Measurements from ENCODE around the gene FGD6. TPM values are rescaled to one million over a fixed set of nuclear protein-coding genes. Genes with fewer than 3 reads are reported as not detected.
A peak's percentile ranks its signal among the peaks of the same experiment; 100 is the strongest.

The FGD6 gene
- total and polyA plus RNA-seq, 4 experiments from 2014 or later: 0.16 to 0.70 (median 0.69) TPM; not detected in 1

GRCh38 chr12:95225645-95226212, 8.5 kb upstream of the FGD6 start:
- H3K4me1 Mint-ChIP-seq: peaks cover 18 to 42% (median 36%) of the 10 kb centered on the region in 4 donors

DNA sequence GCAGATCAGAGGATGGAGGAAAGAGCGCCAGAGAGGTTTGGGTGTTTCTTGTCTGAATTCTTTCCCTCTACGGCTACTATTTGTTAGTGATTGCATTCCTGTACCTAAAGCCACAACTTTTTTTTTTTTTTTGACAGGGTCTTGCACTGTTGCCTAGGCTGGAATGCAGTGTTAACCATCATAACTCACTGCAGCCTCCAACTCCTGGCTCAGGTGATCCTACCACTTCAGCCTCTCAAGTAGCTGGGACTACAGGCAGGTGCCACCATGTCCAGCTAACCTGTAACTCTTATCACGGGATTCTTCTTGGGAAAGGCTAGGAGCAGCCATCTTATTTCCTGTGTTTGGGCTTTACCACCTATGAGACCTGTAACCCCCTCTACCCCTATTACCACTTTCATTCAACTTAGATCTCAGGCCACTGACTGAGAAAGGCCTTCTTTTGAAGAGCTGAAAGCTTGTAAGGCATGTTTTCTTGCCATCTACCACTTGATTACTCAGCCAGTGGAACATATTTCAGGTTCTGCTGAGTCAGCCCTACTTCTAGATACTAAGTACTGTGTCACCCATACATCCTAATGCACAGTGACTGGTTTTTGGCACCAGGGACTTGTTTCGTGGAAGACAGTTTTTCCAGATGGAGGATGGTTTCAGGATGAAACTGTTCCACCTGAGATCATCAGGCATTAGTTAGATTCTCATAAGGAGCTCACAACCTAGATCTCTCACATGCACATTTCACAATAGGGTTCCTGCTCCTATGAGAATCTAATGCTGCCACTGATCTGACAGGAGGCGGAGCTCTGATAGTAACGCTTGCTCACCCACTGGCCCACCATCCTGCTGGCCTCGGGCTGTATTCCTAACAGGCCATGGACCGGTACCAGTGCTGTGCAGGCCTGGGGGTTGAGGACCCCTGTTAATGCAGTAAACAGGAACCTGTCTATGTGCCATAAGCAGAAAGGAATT, 7.2 kb upstream of the FGD6 start:
- H3K27ac Mint-ChIP-seq: peak overlapping the region in 1 of 7 donors; percentile 52
- DNase-seq: no peak

More at GRCh38 chr12:95225645-95226212, 8.5 kb upstream of the FGD6 start:
- DNase-seq: no peak
- H3K27ac ChIP-seq (ENCODE audit: low read depth, low read length): no peak overlapping the region
- no peak overlapping the region for H3K4me3 Mint-ChIP-seq
- peaks cover 4 to 23% of the 10 kb centered on the region in 2 donors for H3K36me3 Mint-ChIP-seq
- no peaks in the 10 kb centered on the region for H3K27me3 Mint-ChIP-seq
- CTCF ChIA-PET (ENCODE audit: partially characterized antibody): interaction anchor here (0.9 to 1.0 kb wide), 2 partner anchors 8 to 152 kb away, joined by 3 to 4 read pairs; partner anchors contain the start of genes FGD6, NR2C1 and VEZT
- no peak overlapping the region for H3K4me3 ChIP-seq (ENCODE audit: low read length in 2 of 2)
- peaks cover 18% of the 10 kb centered on the region for H3K4me1 ChIP-seq (ENCODE audit: insufficient read depth, low read length)
- no peaks in the 10 kb centered on the region for H3K9me3 Mint-ChIP-seq
- peak overlapping the region in 2 of 7 donors; percentile 41 to 59 for H3K27ac Mint-ChIP-seq
- H3K36me3 ChIP-seq (ENCODE audit: insufficient read depth, low read length): no peaks in the 10 kb centered on the region
- H3K27me3 ChIP-seq (ENCODE audit: insufficient read depth, low read length): no peaks in the 10 kb centered on the region
- H3K9me3 ChIP-seq (ENCODE audit: control insufficient read depth in 1 of 2, low read length in 2 of 2): no peaks in the 10 kb centered on the region
- POLR2A ChIA-PET (ENCODE audit: partially characterized antibody): interaction anchor here (0.7 kb wide), 1 partner anchor 40 kb away, joined by 4 read pairs; no protein-coding TSS in a partner anchor
- intact Hi-C loops (cut with micrococcal nuclease): no loop called here

DNA sequence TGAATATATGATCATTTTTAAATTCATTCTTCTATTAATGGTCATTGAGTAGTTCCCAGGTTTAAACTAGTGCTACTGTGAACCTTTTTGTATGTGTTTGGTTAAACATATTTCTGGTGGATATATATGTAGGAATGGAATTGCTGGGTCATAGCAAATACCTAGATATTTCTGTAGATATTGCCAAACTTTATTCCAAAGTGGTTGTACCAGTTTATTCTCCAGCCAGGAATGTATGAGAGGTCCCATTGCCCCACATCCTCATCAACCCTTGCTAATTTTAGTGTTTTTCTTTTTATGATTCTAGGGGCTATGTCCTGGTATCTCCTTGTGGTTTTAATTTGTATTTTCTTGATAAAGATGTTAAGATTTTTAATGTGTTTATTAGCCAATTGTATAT, 3.5 kb upstream of the FGD6 start:
- H3K36me3 Mint-ChIP-seq: peaks cover 4 to 20% of the 10 kb centered on the region in 2 donors
- H3K4me3 Mint-ChIP-seq: peak overlapping the region in 5 of 8 donors; percentile 16 to 60 (median 45)
- POLR2A ChIA-PET (ENCODE audit: partially characterized antibody): no interaction called here

More for the DNA sequence above, 7.2 kb upstream of the FGD6 start:
- peaks cover 22% of the 10 kb centered on the region for H3K4me1 ChIP-seq (ENCODE audit: insufficient read depth, low read length)
- no peaks in the 10 kb centered on the region for H3K27me3 ChIP-seq (ENCODE audit: insufficient read depth, low read length)
- H3K36me3 ChIP-seq (ENCODE audit: insufficient read depth, low read length): no peaks in the 10 kb centered on the region
- Mint-ChIP-seq H3K27me3 (no peaks in the 10 kb centered on the region), H3K36me3 (peaks cover 4 to 25% of the 10 kb centered on the region in 2 donors), H3K4me1 (peaks cover 23 to 50% (median 39%) of the 10 kb centered on the region in 4 donors), H3K9me3 (no peaks in the 10 kb centered on the region), H3K4me3 (no peak overlapping the region)
- H3K27ac ChIP-seq (ENCODE audit: low read depth, low read length): no peak overlapping the region
- ChIA-PET POLR2A (ENCODE audit: partially characterized antibody) (no interaction called here), CTCF (ENCODE audit: partially characterized antibody) (no interaction called here)
- intact Hi-C loops (cut with micrococcal nuclease): no loop called here
- H3K4me3 ChIP-seq (ENCODE audit: low read length in 2 of 2): no peak overlapping the region
- no peaks in the 10 kb centered on the region for H3K9me3 ChIP-seq (ENCODE audit: control insufficient read depth in 1 of 2, low read length in 2 of 2)

GRCh38 chr12:95220190-95220589, 2.9 kb upstream of the FGD6 start:
- intact Hi-C loops (cut with micrococcal nuclease): no loop called here
- Histone ChIP-seq H3K27ac (ENCODE audit: low read depth, low read length) (no peak overlapping the region), H3K36me3 (ENCODE audit: insufficient read depth, low read length) (no peaks in the 10 kb centered on the region), H3K4me1 (ENCODE audit: insufficient read depth, low read length) (peaks cover 34% of the 10 kb centered on the region), H3K27me3 (ENCODE audit: insufficient read depth, low read length) (no peaks in the 10 kb centered on the region), H3K4me3 (ENCODE audit: low read length in 2 of 2) (no peak overlapping the region), H3K9me3 (ENCODE audit: control insufficient read depth in 1 of 2, low read length in 2 of 2) (no peaks in the 10 kb centered on the region)
- Mint-ChIP-seq H3K27ac (peak overlapping the region in 1 of 7 donors; percentile 60), H3K4me3 (peak overlapping the region in 2 of 8 donors; percentile 34 to 60), H3K4me1 (peaks cover 26 to 59% (median 43%) of the 10 kb centered on the region in 4 donors), H3K9me3 (no peaks in the 10 kb centered on the region), H3K27me3 (no peaks in the 10 kb centered on the region), H3K36me3 (peaks cover 4 to 18% of the 10 kb centered on the region in 2 donors)
- ChIA-PET POLR2A (ENCODE audit: partially characterized antibody) (no interaction called here), CTCF (ENCODE audit: partially characterized antibody) (no interaction called here)
- no peak for DNase-seq

More for the DNA sequence above, 3.5 kb upstream of the FGD6 start:
- peaks cover 34% of the 10 kb centered on the region for H3K4me1 ChIP-seq (ENCODE audit: insufficient read depth, low read length)
- no peaks in the 10 kb centered on the region for H3K27me3 ChIP-seq (ENCODE audit: insufficient read depth, low read length)
- no peaks in the 10 kb centered on the region for H3K36me3 ChIP-seq (ENCODE audit: insufficient read depth, low read length)
- Mint-ChIP-seq H3K27ac (peak overlapping the region in 1 of 7 donors; percentile 60), H3K9me3 (no peaks in the 10 kb centered on the region), H3K27me3 (no peaks in the 10 kb centered on the region), H3K4me1 (peaks cover 26 to 56% (median 45%) of the 10 kb centered on the region in 4 donors)
- H3K27ac ChIP-seq (ENCODE audit: low read depth, low read length): no peak overlapping the region
- no peaks in the 10 kb centered on the region for H3K9me3 ChIP-seq (ENCODE audit: control insufficient read depth in 1 of 2, low read length in 2 of 2)
- no peak overlapping the region for H3K4me3 ChIP-seq (ENCODE audit: low read length in 2 of 2)
- intact Hi-C loops (cut with micrococcal nuclease): no loop called here
- DNase-seq: no peak
- CTCF ChIA-PET (ENCODE audit: partially characterized antibody): no interaction called here

- ChIA-PET POLR2A (ENCODE audit: partially characterized antibody) (interaction anchor here (1.1 to 3.5 kb wide), 6 partner anchors 10 to 818 kb away, joined by 3 to 48 read pairs (median 8); partner anchors contain the start of genes CEP83, METAP2, NDUFA12 and NR2C1), CTCF (ENCODE audit: partially characterized antibody) (interaction anchor here (0.8 to 2.1 kb wide), 7 partner anchors 8 to 1751 kb away, joined by 3 to 15 read pairs (median 4); partner anchors contain the start of genes METAP2 and NDUFA12)
- Histone ChIP-seq H3K36me3 (ENCODE audit: insufficient read depth, low read length) (no peaks in the 10 kb centered on the region), H3K27me3 (ENCODE audit: insufficient read depth, low read length) (no peaks in the 10 kb centered on the region), H3K4me1 (ENCODE audit: insufficient read depth, low read length) (peaks cover 34% of the 10 kb centered on the region), H3K27ac (ENCODE audit: low read depth, low read length) (peak overlapping the region; percentile 97), H3K4me3 (ENCODE audit: low read length in 2 of 2) (peak overlapping the region; percentile 81 to 97), H3K9me3 (ENCODE audit: control insufficient read depth in 1 of 2, low read length in 2 of 2) (no peaks in the 10 kb centered on the region)
- Mint-ChIP-seq H3K27ac (peak overlapping the region; percentile 92 to 100 (median 97)), H3K9me3 (no peaks in the 10 kb centered on the region), H3K36me3 (peaks cover 0 to 6% of the 10 kb centered on the region in 2 donors), H3K4me1 (peaks cover 24 to 45% (median 35%) of the 10 kb centered on the region in 4 donors), H3K27me3 (no peaks in the 10 kb centered on the region), H3K4me3 (peak overlapping the region; percentile 94 to 100 (median 96))
- peak; percentile 51 to 74 (median 54) for DNase-seq
- intact Hi-C loops (cut with micrococcal nuclease): loop anchor here (1.0 to 10.0 kb wide), 7 partner anchors 215 to 1776 kb away; partner anchors contain the start of genes CEP83, ELK3, NDUFA12 and NEDD1
Observed at GRCh38 chr12:95218150-95219133, 1.2 kb upstream of the FGD6 start.

- Mint-ChIP-seq H3K27ac (peak overlapping the region; percentile 59 to 97 (median 93)), H3K9me3 (no peaks in the 10 kb centered on the region), H3K27me3 (peaks cover 0 to 3% of the 10 kb centered on the region in 2 donors), H3K36me3 (peaks cover 0 to 6% of the 10 kb centered on the region in 2 donors), H3K4me1 (peaks cover 20 to 41% (median 30%) of the 10 kb centered on the region in 4 donors), H3K4me3 (peak overlapping the region; percentile 94 to 100 (median 96))
- peak overlapping the region; percentile 97 for H3K27ac ChIP-seq (ENCODE audit: low read depth, low read length)
- H3K27me3 ChIP-seq (ENCODE audit: insufficient read depth, low read length): no peaks in the 10 kb centered on the region
- no peaks in the 10 kb centered on the region for H3K36me3 ChIP-seq (ENCODE audit: insufficient read depth, low read length)
- no peaks in the 10 kb centered on the region for H3K9me3 ChIP-seq (ENCODE audit: control insufficient read depth in 1 of 2, low read length in 2 of 2)
- intact Hi-C loops (cut with micrococcal nuclease): loop anchor here (1.0 to 10.0 kb wide), 14 partner anchors 100 to 1775 kb away; partner anchors contain the start of genes AMDHD1, CCDC38, CEP83 and ELK3
- ChIA-PET CTCF (ENCODE audit: partially characterized antibody) (interaction anchor here (0.6 to 2.3 kb wide), 12 partner anchors 11 to 1751 kb away, joined by 3 to 15 read pairs (median 4); partner anchors contain the start of genes METAP2, NDUFA12 and NR2C1), POLR2A (ENCODE audit: partially characterized antibody) (interaction anchor here (0.6 to 3.5 kb wide), 9 partner anchors 12 to 910 kb away, joined by 3 to 48 read pairs (median 5); partner anchors contain the start of genes CEP83, METAP2, NDUFA12 and NR2C1)
- H3K4me3 ChIP-seq (ENCODE audit: low read length in 2 of 2): peak overlapping the region; percentile 87 to 97
- peaks cover 34% of the 10 kb centered on the region for H3K4me1 ChIP-seq (ENCODE audit: insufficient read depth, low read length)
- DNase-seq: no peak
Observed at GRCh38 chr12:95216711-95217376, 423 bp downstream of the FGD6 start.
